Tibial artery (tissue), 4 donors: ENCODE measurements around the gene FAM184B.

Experiments used
- DNase-seq, 2 donors: peaks; one replicate each; pipeline ENCODE4 v3.0.0-alpha.2; 2019
- H3K27ac ChIP-seq, 2 donors: fragments of 200-600 bp; sonication (generic) in 1 of 2; 1 replicate in 1 of 2; 2 replicates in 1 of 2; pipeline ENCODE4 v1.5.1; 2018 to 2019; ENCODE audit warnings: mild to moderate bottlenecking in 1 of 2
- H3K27me3 ChIP-seq, 2 donors: fragments of 200-600 bp; sonication (generic) in 1 of 2; one replicate each; pipeline versions ENCODE4 v1.5.1 to v1.6.0; 2016 to 2019
- H3K36me3 ChIP-seq, 3 donors: fragments of 200-600 bp; sonication (generic) in 2 of 3; one replicate each; pipeline ENCODE4 v1.5.1; 2016 to 2019; ENCODE audit warnings: mild to moderate bottlenecking in 2 of 3
- H3K4me1 ChIP-seq, 4 donors: fragments of 200-600 bp; sonication (generic) in 2 of 4; 1 replicate in 3 of 4; 2 replicates in 1 of 4; pipeline ENCODE4 v1.5.1; 2016 to 2019
- H3K4me3 ChIP-seq, 2 donors: fragments of 200-600 bp; sonication (generic) in 1 of 2; 1 replicate in 1 of 2; 2 replicates in 1 of 2; pipeline ENCODE4 v1.5.1; 2018 to 2019; ENCODE audit warnings: mild to moderate bottlenecking in 2 of 2
- H3K9me3 ChIP-seq, 3 donors: fragments of 200-600 bp; sonication (generic) in 1 of 3; one replicate each; pipeline ENCODE4 v1.5.1; 2016 to 2019
- CTCF ChIP-seq, 2 experiments: fragments of 200-600 bp in 1 of 2; fragments of 450-650 bp in 1 of 2; IDR thresholded peaks; one replicate each; pipeline ENCODE4 v1.5.1; 2017 to 2019; ENCODE audit warnings: antibody characterized with exemption in 2 of 2, mild to moderate bottlenecking in 1 of 2, moderate library complexity in 1 of 2
- intact Hi-C: fragments of 100-400 bp; cut with DNase I; formaldehyde crosslinking; loops from one replicate; pipeline ENCODE4 v1.15.0; 2023; ENCODE audit warnings: low total_unique reads

The FAM184B gene

GRCh38 chr4:17765514-17766286 lies 15.7 kb downstream of the FAM184B start:
- no peak for DNase-seq
- TF ChIP-seq CTCF (IDR thresholded peaks at IDR 0.05) = no peak
- H3K4me3 ChIP-seq = no peak overlapping the region
- H3K27me3 ChIP-seq = no peaks in the 10 kb centered on the region
- no peaks in the 10 kb centered on the region for H3K4me1 ChIP-seq
- peaks cover 0 to 8% (median 8%) of the 10 kb centered on the region in 3 donors for H3K9me3 ChIP-seq
- no peaks in the 10 kb centered on the region for H3K36me3 ChIP-seq
- intact Hi-C loops = no loop called here
- H3K27ac ChIP-seq = no peak overlapping the region

GRCh38 chr4:17763931-17764330 lies 17.5 kb downstream of the FAM184B start:
- Histone ChIP-seq H3K9me3 (peaks cover 0 to 8% (median 8%) of the 10 kb centered on the region in 3 donors), H3K4me1 (no peaks in the 10 kb centered on the region), H3K27ac (no peak overlapping the region), H3K4me3 (no peak overlapping the region), H3K36me3 (no peaks in the 10 kb centered on the region), H3K27me3 (peaks cover 0 to 3% of the 10 kb centered on the region in 2 donors)
- no peak for DNase-seq
- no peak for TF ChIP-seq CTCF (IDR thresholded peaks at IDR 0.05)
- intact Hi-C loops = no loop called here

GRCh38 chr4:17763416-17763815 lies 18.0 kb downstream of the FAM184B start:
- no peak overlapping the region for H3K27ac ChIP-seq
- H3K27me3 ChIP-seq = peaks cover 0 to 3% of the 10 kb centered on the region in 2 donors
- peaks cover 0 to 8% (median 8%) of the 10 kb centered on the region in 3 donors for H3K9me3 ChIP-seq
- no peaks in the 10 kb centered on the region for H3K36me3 ChIP-seq
- intact Hi-C loops = no loop called here
- no peak overlapping the region for H3K4me3 ChIP-seq
- no peak for TF ChIP-seq CTCF (IDR thresholded peaks at IDR 0.05)
- no peak for DNase-seq
- no peaks in the 10 kb centered on the region for H3K4me1 ChIP-seq

- no peak for DNase-seq
- no peak overlapping the region for H3K27ac ChIP-seq
- TF ChIP-seq CTCF (IDR thresholded peaks at IDR 0.05) = no peak
- intact Hi-C loops = no loop called here
- H3K36me3 ChIP-seq = no peaks in the 10 kb centered on the region
- peaks cover 0 to 3% of the 10 kb centered on the region in 2 donors for H3K27me3 ChIP-seq
- no peaks in the 10 kb centered on the region for H3K4me1 ChIP-seq
- H3K4me3 ChIP-seq = no peak overlapping the region
- peaks cover 0 to 8% (median 8%) of the 10 kb centered on the region in 3 donors for H3K9me3 ChIP-seq
Observed at GRCh38 chr4:17762726-17763125, 18.7 kb downstream of the FAM184B start.

GRCh38 chr4:17761062-17761461 lies 20.4 kb downstream of the FAM184B start:
- intact Hi-C loops = no loop called here
- no peaks in the 10 kb centered on the region for H3K4me1 ChIP-seq
- no peak overlapping the region for H3K27ac ChIP-seq
- H3K27me3 ChIP-seq = peaks cover 0 to 3% of the 10 kb centered on the region in 2 donors
- no peak for TF ChIP-seq CTCF (IDR thresholded peaks at IDR 0.05)
- H3K36me3 ChIP-seq = no peaks in the 10 kb centered on the region
- no peaks in the 10 kb centered on the region for H3K9me3 ChIP-seq
- no peak overlapping the region for H3K4me3 ChIP-seq
- no peak for DNase-seq
